Effector CD8-positive, alpha-beta T cell (primary cell): ENCODE data around the gene CKB.

Experiments used
- DNase-seq: peaks from one replicate; lab custom pipeline; 2025; lab: John Stamatoyannopoulos, UW

The CKB gene

GRCh38 chr14:103485504-103485903 is 37.1 kb downstream of the CKB start:
- DNase-seq = no peak

DNA sequence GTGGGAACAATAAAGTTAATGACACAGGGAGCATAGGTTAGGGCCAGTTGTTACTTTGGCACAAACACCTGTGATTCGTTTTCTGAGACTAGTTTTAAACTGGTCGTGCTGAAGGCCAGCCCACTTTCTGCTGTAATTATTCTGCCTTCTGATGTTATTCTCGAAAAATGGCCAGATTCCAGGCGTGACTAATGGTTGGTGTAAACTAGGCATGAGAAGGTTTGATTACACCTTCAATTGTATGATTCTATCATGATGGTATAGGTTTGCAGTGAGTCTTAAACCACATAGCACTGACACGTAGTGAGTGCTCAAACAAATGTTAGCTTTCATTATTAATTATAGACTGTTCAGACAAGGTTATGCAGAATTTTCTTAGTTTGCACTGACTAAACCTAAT is 39.0 kb downstream of the CKB start:
- no peak for DNase-seq

GRCh38 chr14:103480595-103480994 is 42.0 kb downstream of the CKB start:
- no peak for DNase-seq

- DNase-seq = no peak
Measured at GRCh38 chr14:103476631-103477030, 46.0 kb downstream of the CKB start.

- DNase-seq = no peak
Measured at GRCh38 chr14:103476065-103476464, 46.6 kb downstream of the CKB start.

DNA sequence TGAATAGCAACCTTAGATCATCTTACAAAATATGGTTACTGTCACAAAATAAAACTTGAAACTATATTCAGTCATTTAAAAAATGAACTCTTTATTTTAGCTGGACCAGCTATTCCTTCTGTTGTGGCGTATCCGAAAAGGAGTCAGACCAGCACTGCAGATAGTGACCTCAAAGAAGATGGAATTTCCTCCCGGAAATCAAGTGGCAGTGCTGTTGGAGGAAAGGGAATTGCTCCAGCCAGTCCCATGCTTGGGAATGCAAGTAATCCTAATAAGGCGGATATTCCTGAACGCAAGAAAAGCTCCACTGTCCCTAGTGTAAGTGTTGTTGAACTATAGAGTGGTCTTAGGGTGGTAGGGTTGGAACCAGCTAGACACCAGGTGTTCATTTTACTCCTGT is 47.7 kb downstream of the CKB start:
- no peak for DNase-seq

GRCh38 chr14:103472939-103473338 is 49.7 kb downstream of the CKB start:
- no peak for DNase-seq
